Endodermal cell (in vitro differentiated cells): ENCODE measurements around the gene MGME1. TPM values are rescaled to one million over a fixed set of nuclear protein-coding genes. Genes with fewer than 3 reads are reported as not detected.

ENCODE experiments used
- DNase-seq: peaks from one replicate; pipeline ENCODE4 v3.0.0-alpha.2; 2017
- H3K27ac ChIP-seq: 2 replicates; pipeline ENCODE4 v1.5.1; 2013; ENCODE audit warnings: mild to moderate bottlenecking, low read depth, low read length, moderate library complexity
- H3K27me3 ChIP-seq: 2 replicates; pipeline ENCODE4 v1.6.1; 2013; ENCODE audit warnings: mild to moderate bottlenecking, low read length, moderate library complexity; ENCODE audit not compliant: insufficient read depth, control insufficient read depth, poor library complexity, severe bottlenecking
- H3K36me3 ChIP-seq: 2 replicates; pipeline ENCODE4 v1.7.0; 2013; ENCODE audit warnings: mild to moderate bottlenecking, low read length, moderate library complexity; ENCODE audit not compliant: control insufficient read depth, insufficient read depth
- H3K4me1 ChIP-seq: one replicate; pipeline ENCODE4 v1.7.0; 2013; ENCODE audit warnings: low read length; ENCODE audit not compliant: control insufficient read depth, insufficient read depth
- H3K4me3 ChIP-seq: 2 replicates; pipeline ENCODE4 v1.5.1; 2013; ENCODE audit warnings: mild to moderate bottlenecking, low read length, moderate library complexity
- H3K9ac ChIP-seq: 2 replicates; pipeline ENCODE4 v1.6.1; 2013; ENCODE audit warnings: mild to moderate bottlenecking, low read length, moderate library complexity; ENCODE audit not compliant: poor library complexity, severe bottlenecking; ENCODE audit errors: extremely low read depth
- H3K9me3 ChIP-seq: 2 replicates; pipeline ENCODE4 v1.6.1; 2013; ENCODE audit warnings: mild to moderate bottlenecking, low read length, moderate library complexity; ENCODE audit not compliant: control insufficient read depth
- H3K27ac Mint-ChIP-seq: 2 replicates; pipeline ENCODE4 v1.8.0; 2020; ENCODE audit warnings: mixed read lengths
- H3K27me3 Mint-ChIP-seq: 2 replicates; pipeline ENCODE4 v1.8.0; 2021; ENCODE audit warnings: mild to moderate bottlenecking, mixed read lengths; ENCODE audit not compliant: insufficient read depth
- H3K36me3 Mint-ChIP-seq: 2 replicates; pipeline ENCODE4 v1.8.0; 2020; ENCODE audit warnings: low read depth, mixed read lengths
- H3K4me1 Mint-ChIP-seq: 2 replicates; pipeline ENCODE4 v1.8.0; 2020; ENCODE audit warnings: mixed read lengths
- H3K4me3 Mint-ChIP-seq: 2 replicates; pipeline ENCODE4 v1.8.0; 2020; ENCODE audit warnings: mild to moderate bottlenecking, moderate library complexity, mixed read lengths
- H3K9me3 Mint-ChIP-seq: 2 replicates; pipeline ENCODE4 v1.8.0; 2020; ENCODE audit warnings: mild to moderate bottlenecking, mixed read lengths
- CTCF ChIP-seq: fragments of 200-600 bp; sonication (generic); conservative IDR thresholded peaks from 2 replicates; pipeline ENCODE4 v1.5.0; 2021; ENCODE audit warnings: antibody characterized with exemption, mild to moderate bottlenecking
- WGBS, 2 experiments: methylation state at CpG; one replicate each; pipeline versions ENCODE4 v1.1.5 to v1.1.7; 2013; ENCODE audit warnings: missing lambda C conversion rate in 2 of 2, mixed read lengths in 1 of 2; ENCODE audit not compliant: insufficient coverage in 1 of 2, insufficient read length in 1 of 2; 5-methylcytosine and 5-hydroxymethylcytosine counted together
- total RNA-seq, 2 donors: library from RNA; stranded (reverse); fragmentation: NEBNext Ultra II Directional in 1 of 2; extraction: Animal tissue kit (Norgen Biotek cat#: 25700) in 1 of 2; gene quantifications; 2 replicates in 1 of 2; 3 replicates in 1 of 2; pipeline ENCODE4 v1.2.1, GENCODE V29; 2021

MGME1 gene
- total RNA-seq, 2 donors from 2014 or later = 31.2 to 36.7 TPM

GRCh38 chr20:18005170-18005989 is 36.6 kb downstream of the MGME1 start:
- H3K9ac ChIP-seq = no peak overlapping the region
- Mint-ChIP-seq H3K36me3 (no peaks in the 10 kb centered on the region), H3K4me3 (no peak overlapping the region), H3K9me3 (no peaks in the 10 kb centered on the region), H3K27me3 (no peaks in the 10 kb centered on the region), H3K4me1 (peaks cover 29% of the 10 kb centered on the region), H3K27ac (peak overlapping the region; percentile 32)
- no peak overlapping the region for H3K27ac ChIP-seq
- TF ChIP-seq CTCF = no peak
- DNase-seq = peak; percentile 61
- 92 to 93% methylated on average over 20 to 21 of the region's 21 CpGs for WGBS, 2 experiments
- H3K27me3 ChIP-seq = no peaks in the 10 kb centered on the region
- H3K4me1 ChIP-seq = no peaks in the 10 kb centered on the region
- no peaks in the 10 kb centered on the region for H3K36me3 ChIP-seq
- no peaks in the 10 kb centered on the region for H3K9me3 ChIP-seq
- H3K4me3 ChIP-seq = no peak overlapping the region

GRCh38 chr20:18005990-18006364 is 37.2 kb downstream of the MGME1 start:
- H3K4me1 ChIP-seq = no peaks in the 10 kb centered on the region
- H3K4me3 ChIP-seq = no peak overlapping the region
- H3K36me3 ChIP-seq = no peaks in the 10 kb centered on the region
- no peaks in the 10 kb centered on the region for H3K27me3 ChIP-seq
- Mint-ChIP-seq H3K4me3 (no peak overlapping the region), H3K27me3 (no peaks in the 10 kb centered on the region), H3K36me3 (peaks cover 2% of the 10 kb centered on the region), H3K9me3 (peaks cover 3% of the 10 kb centered on the region), H3K27ac (no peak overlapping the region), H3K4me1 (peaks cover 29% of the 10 kb centered on the region)
- H3K9me3 ChIP-seq = no peaks in the 10 kb centered on the region
- no peak for TF ChIP-seq CTCF
- H3K9ac ChIP-seq = no peak overlapping the region
- 83 to 90% methylated on average over 3 to 6 of the region's 6 CpGs for WGBS, 2 experiments
- DNase-seq = no peak
- H3K27ac ChIP-seq = no peak overlapping the region

- Histone ChIP-seq H3K27ac (no peak overlapping the region), H3K27me3 (no peaks in the 10 kb centered on the region), H3K9me3 (no peaks in the 10 kb centered on the region), H3K36me3 (no peaks in the 10 kb centered on the region), H3K4me1 (no peaks in the 10 kb centered on the region), H3K9ac (no peak overlapping the region), H3K4me3 (no peak overlapping the region)
- Mint-ChIP-seq H3K36me3 (peaks cover 9% of the 10 kb centered on the region), H3K4me1 (peaks cover 25% of the 10 kb centered on the region), H3K4me3 (no peak overlapping the region), H3K9me3 (peaks cover 8% of the 10 kb centered on the region), H3K27ac (no peak overlapping the region), H3K27me3 (no peaks in the 10 kb centered on the region)
- DNase-seq = no peak
- no peak for TF ChIP-seq CTCF
- 98 to 100% methylated on average over 5 to 7 of the region's 7 CpGs for WGBS, 2 experiments
These were observed 37.9 kb downstream of the MGME1 start for GRCh38 chr20:18006684-18007083.
